ENCODE results near the gene STXBP2. TPM values are rescaled to one million over a fixed set of nuclear protein-coding genes. Genes with fewer than 3 reads are reported as not detected.
A peak's percentile ranks its signal among the peaks of the same experiment; 100 is the strongest.

Gene STXBP2
- total RNA-seq, 3 donors from 2014 or later (not counting 1 experiment from before 2014, with no cell fraction given): 366 to 409 (median 384) TPM

- ATAC-seq (peak; percentile 24 to 71 (median 67)), DNase-seq (peak; percentile 46 to 79)
- H3K27ac ChIP-seq (ENCODE audit: low read length): peak overlapping the region; percentile 81
- TF ChIP-seq CTCF (IDR thresholded peaks at IDR 0.05): no peak
- H3K27me3 ChIP-seq (ENCODE audit: control insufficient read depth, insufficient read depth, low read length): no peaks in the 10 kb centered on the region
- Mint-ChIP-seq H3K4me1 (no peaks in the 10 kb centered on the region), H3K4me3 (no peak overlapping the region), H3K9me3 (no peaks in the 10 kb centered on the region), H3K27me3 (ENCODE audit: low read depth in 2 of 2) (peaks cover 0 to 2% of the 10 kb centered on the region in 2 donors), H3K27ac (no peak overlapping the region), H3K36me3 (no peaks in the 10 kb centered on the region)
- intact Hi-C loops (cut with micrococcal nuclease): loop anchor here (5.0 kb wide), 1 partner anchor 500 kb away; no protein-coding TSS in a partner anchor
- H3K4me1 ChIP-seq (ENCODE audit: control insufficient read depth, insufficient read depth, low read length): peaks cover 49% of the 10 kb centered on the region
- H3K36me3 ChIP-seq (ENCODE audit: control insufficient read depth, insufficient read depth, low read length): no peaks in the 10 kb centered on the region
- WGBS (ENCODE audit: insufficient coverage): 23% methylated on average over 13 of the region's 13 CpGs
- H3K9me3 ChIP-seq (ENCODE audit: control insufficient read depth, insufficient read depth, low read length): peaks cover 40% of the 10 kb centered on the region
- H3K4me3 ChIP-seq (ENCODE audit: low read length): no peak overlapping the region
Measured at GRCh38 chr19:7692417-7693088, 55.6 kb downstream of the STXBP2 start.

DNA sequence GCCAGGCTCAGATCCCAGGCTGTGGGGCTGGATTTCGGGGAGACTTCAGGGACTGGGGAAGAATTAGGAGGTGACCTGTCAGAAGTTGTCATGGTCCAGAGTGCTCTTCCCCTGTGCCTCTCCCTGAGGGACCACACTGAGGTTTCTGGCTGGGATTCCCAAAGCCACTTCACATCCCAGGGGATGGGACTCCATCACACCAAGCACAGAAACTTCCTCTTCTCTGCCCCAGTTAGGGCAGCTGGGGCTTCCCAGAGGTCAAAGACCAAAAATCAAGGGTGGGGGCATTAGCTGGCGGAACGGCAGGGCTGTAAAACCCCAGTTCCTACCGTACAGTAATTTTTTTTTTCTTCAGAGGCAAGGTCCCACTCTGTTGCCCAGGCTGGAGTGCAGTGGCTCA lies 57.6 kb downstream of the STXBP2 start:
- TF ChIP-seq CTCF (IDR thresholded peaks at IDR 0.05): no peak
- ATAC-seq: no peak
- Histone ChIP-seq H3K4me3 (ENCODE audit: low read length) (no peak overlapping the region), H3K27me3 (ENCODE audit: control insufficient read depth, insufficient read depth, low read length) (no peaks in the 10 kb centered on the region), H3K36me3 (ENCODE audit: control insufficient read depth, insufficient read depth, low read length) (no peaks in the 10 kb centered on the region), H3K9me3 (ENCODE audit: control insufficient read depth, insufficient read depth, low read length) (peaks cover 40% of the 10 kb centered on the region), H3K27ac (ENCODE audit: low read length) (no peak overlapping the region), H3K4me1 (ENCODE audit: control insufficient read depth, insufficient read depth, low read length) (peaks cover 47% of the 10 kb centered on the region)
- Mint-ChIP-seq H3K4me1 (no peaks in the 10 kb centered on the region), H3K9me3 (no peaks in the 10 kb centered on the region), H3K4me3 (no peak overlapping the region), H3K36me3 (no peaks in the 10 kb centered on the region), H3K27ac (no peak overlapping the region), H3K27me3 (ENCODE audit: low read depth in 2 of 2) (peaks cover 6 to 12% of the 10 kb centered on the region in 2 donors)
- 64% methylated on average over 4 of the region's 4 CpGs for WGBS (ENCODE audit: insufficient coverage)
- intact Hi-C loops (cut with micrococcal nuclease): loop anchor here (5.0 kb wide), 1 partner anchor 502 kb away; no protein-coding TSS in a partner anchor
- no peak for DNase-seq

Other genes with a start within 250 kb of the STXBP2 start
- gene PEX11G, start 148.1 kb upstream of the STXBP2 start, total RNA-seq: 1 to 10 TPM in 1 of 3 donors, under 1 TPM in 1, not detected in 1; 0.33 to 1.5 TPM
- 10 to 100 TPM in 2 of 3 donors, 1 to 10 TPM in 1; 9.8 to 11.6 (median 10.9) TPM for gene ZNF358, start 121.0 kb upstream of the STXBP2 start, total RNA-seq
- 10 to 100 TPM; 22.9 to 37.6 (median 27.8) TPM for gene MCOLN1, start 114.5 kb upstream of the STXBP2 start, total RNA-seq
- gene PNPLA6, start 101.4 kb upstream of the STXBP2 start, total RNA-seq: 100 to 1,000 TPM; 118 to 190 (median 125) TPM
- under 1 TPM in 2 of 3 donors, not detected in 1; 0.24 to 0.34 TPM for gene CAMSAP3, start 41.2 kb upstream of the STXBP2 start, total RNA-seq
- gene XAB2, start 7.6 kb upstream of the STXBP2 start, total RNA-seq: 10 to 100 TPM; 60.2 to 70.8 (median 67.7) TPM
- 100 to 1,000 TPM in 2 of 3 donors, 10 to 100 TPM in 1; 92.0 to 139 (median 106) TPM for gene PET100, start 7.3 kb upstream of the STXBP2 start, total RNA-seq
- gene PCP2, start 3.4 kb upstream of the STXBP2 start, total RNA-seq: 1 to 10 TPM; 5.4 to 8.4 (median 7.7) TPM
- 1 to 10 TPM in 1 of 3 donors, not detected in 2; 3.8 TPM for gene RETN, start 31.9 kb downstream of the STXBP2 start, total RNA-seq
- 1 to 10 TPM in 2 of 3 donors, under 1 TPM in 1; 0.59 to 4.8 (median 1.8) TPM for gene MCEMP1, start 40.0 kb downstream of the STXBP2 start, total RNA-seq
- gene TRAPPC5, start 43.7 kb downstream of the STXBP2 start, total RNA-seq: 10 to 100 TPM; 53.8 to 58.8 (median 54.2) TPM
- 1 to 10 TPM in 2 of 3 donors, under 1 TPM in 1; 0.52 to 1.2 (median 1.0) TPM for gene FCER2, start 65.0 kb downstream of the STXBP2 start, total RNA-seq
- gene CLEC4G, start 95.0 kb downstream of the STXBP2 start, total RNA-seq: not detected
- gene CD209, start 110.4 kb downstream of the STXBP2 start, total RNA-seq: under 1 TPM in 1 of 3 donors, not detected in 2; 0.10 TPM
- not detected for gene CLEC4M, start 126.1 kb downstream of the STXBP2 start, total RNA-seq
- gene EVI5L, start 193.1 kb downstream of the STXBP2 start, total RNA-seq: 10 to 100 TPM in 2 of 3 donors, 1 to 10 TPM in 1; 9.6 to 13.5 (median 11.3) TPM
- under 1 TPM; 0.11 to 0.13 (median 0.12) TPM for gene PRR36, start 237.3 kb downstream of the STXBP2 start, total RNA-seq